Activated CD8-positive, alpha-beta memory T cell treated with anti-CD3 and anti-CD28 coated beads for 48 hours (primary cell): ENCODE results near the gene KCNK16.

ENCODE experiments used
- DNase-seq, 3 experiments: peaks; one replicate each; pipeline ENCODE4 v3.0.0-alpha.2; 2020; ENCODE audit warnings: low read depth in 2 of 3, low spot score in 2 of 3

KCNK16 gene

GRCh38 chr6:39281312-39281980 lies 41.1 kb downstream of the KCNK16 start:
- DNase-seq, result no peak

DNA sequence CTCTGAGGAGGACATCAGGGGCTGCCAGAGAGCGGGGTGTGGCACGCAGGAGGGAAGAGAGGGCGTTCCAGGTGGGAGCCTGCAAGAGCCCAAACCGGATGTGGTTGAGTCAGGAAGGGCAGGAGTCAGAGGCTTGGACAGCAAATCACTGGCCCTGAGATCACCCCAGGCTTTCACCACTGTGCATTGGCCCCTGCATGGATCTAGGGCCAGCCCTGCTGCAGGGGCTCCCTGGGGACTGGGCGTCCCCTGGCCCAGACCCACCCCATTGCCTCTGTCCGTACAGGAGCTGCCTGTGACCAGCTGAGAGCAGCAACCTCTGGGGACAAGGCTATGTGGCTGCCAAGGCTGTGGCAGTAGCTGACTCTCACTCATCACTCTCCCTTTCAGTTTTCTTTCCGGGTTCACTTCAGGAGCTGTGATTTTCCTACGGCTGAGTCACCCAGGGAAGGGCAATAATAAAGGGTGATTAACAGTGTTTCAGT lies 42.2 kb downstream of the KCNK16 start:
- no peak for DNase-seq

DNA sequence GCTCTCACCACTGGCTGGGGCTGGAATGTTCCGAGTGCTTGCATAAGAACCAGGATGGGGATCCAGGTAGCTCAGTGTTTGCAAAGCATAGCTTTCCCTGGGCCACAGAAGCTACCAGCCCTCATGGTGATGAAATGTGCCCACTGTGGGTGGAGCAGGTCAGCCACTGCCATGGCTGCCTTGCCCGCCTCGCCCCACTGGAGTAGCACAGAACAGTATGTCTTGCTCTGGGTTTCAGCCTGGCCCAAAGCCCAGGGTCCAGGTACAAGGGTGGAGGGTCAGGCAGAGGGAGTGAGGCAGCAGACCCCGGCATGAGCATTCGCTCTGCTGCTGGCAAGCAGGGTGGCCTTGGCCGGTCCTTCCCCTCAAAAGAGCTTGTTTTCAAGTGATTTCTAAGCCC lies 43.0 kb downstream of the KCNK16 start:
- no peak for DNase-seq

DNA sequence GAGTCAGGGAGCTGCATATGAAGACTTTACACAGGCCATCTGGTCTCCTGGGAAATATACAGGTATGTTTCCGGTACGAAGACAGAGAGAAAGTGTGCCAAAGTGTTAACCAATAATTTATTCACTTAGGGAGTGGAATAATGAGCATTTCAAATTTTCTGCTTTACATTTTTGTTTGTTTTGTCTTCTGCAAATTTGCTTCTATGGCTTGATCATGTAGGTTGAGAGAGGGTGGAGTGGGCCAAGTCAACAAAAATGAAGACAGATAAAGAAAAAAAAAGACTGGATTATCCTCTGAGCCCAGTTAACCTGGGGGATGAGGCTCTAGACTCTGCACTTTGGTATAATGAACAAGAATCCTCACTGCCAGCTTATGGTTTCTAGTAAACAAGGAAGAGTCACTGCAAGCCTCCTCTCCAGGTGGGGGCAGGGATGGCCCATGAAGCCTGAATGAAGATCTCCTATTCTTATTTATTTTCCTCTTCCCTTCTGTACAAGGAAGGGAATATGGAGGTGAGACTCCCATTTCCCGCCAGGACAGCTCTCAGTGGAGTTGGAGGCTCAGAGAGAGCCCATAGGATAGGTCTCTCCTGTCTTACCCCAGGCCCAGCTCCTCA lies 46.0 kb downstream of the KCNK16 start:
- no peak for DNase-seq

DNA sequence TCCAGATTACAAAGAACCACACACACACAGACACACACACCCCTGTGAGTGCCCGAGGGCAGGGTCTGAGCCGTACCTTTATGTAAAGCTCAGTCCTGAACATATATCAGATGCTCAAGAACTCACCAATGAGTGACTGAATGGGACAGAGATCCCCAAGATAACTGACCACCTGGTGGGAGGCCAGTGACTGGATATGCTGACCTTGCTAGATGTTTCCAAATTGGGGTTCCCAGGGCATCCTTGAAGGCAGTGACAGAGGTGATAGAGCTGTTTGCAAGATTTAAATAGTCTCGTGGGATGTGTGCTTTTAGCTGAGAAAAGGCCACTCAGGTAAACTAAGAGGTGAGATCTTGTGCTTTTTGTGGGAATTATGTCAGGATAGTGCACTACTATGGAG lies 47.6 kb downstream of the KCNK16 start:
- DNase-seq, result no peak

DNA sequence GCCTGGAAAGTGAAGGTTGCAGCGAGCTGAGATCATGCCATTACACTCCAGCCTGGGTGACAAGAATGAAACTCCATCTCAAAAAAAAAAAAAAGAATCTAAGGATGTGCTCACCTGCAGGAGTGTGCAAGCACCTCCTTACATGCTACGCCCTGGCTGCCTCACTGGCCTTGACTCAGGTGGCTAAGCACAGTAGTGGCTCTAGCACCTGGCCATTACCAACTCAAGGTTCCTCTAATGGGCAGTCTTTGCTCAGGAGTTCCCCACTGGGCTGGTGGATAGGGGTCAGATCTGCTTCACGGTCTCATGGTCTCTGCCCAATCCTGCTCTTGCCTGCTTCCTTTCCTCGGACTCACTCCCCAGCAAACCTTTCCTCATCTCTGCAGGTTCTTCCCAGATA lies 48.0 kb downstream of the KCNK16 start:
- DNase-seq, result no peak

DNA sequence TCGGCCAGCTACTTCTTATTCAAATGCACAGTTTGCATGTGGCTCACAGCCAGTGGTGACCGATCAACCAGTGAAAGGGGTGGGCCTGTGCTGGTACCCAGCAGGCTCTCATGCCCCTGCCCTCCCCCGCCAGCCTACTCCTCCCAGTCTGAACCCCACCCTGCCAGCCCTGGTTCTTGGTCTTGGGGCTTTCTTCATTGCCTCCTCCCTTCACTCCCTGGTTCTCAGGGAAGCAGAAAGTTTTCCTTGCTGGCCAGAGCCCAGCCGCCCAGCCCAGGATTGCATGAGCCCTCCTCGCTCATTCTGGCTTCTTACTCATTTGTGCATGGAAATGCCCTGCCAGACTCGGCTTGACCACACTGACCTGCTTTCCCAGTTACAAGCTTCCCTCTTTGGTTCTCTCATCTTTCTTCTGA lies 49.1 kb downstream of the KCNK16 start:
- no peak for DNase-seq

DNA sequence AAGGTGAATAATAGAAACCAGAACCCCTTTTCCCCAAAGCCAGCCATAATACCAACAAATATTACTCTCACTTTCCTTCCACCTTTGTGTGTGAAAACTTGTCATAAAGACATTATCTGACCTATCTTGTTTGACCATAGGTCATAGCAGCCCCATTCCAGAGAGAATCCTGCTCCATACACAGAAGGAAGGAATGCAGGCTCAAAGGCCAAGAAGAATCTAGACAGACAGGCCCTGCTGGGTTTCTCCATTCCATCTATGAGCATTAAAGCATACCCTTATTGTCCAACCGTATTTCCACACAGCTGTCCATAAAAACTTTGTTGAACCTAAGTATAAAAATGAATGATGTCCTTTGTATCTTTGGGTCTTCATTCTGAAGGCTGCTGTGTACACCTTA lies 52.5 kb downstream of the KCNK16 start:
- no peak for DNase-seq

- DNase-seq, result no peak
Observed at GRCh38 chr6:39268721-39269120, 53.8 kb downstream of the KCNK16 start.

- no peak for DNase-seq
Observed at GRCh38 chr6:39268171-39268570, 54.3 kb downstream of the KCNK16 start.

DNA sequence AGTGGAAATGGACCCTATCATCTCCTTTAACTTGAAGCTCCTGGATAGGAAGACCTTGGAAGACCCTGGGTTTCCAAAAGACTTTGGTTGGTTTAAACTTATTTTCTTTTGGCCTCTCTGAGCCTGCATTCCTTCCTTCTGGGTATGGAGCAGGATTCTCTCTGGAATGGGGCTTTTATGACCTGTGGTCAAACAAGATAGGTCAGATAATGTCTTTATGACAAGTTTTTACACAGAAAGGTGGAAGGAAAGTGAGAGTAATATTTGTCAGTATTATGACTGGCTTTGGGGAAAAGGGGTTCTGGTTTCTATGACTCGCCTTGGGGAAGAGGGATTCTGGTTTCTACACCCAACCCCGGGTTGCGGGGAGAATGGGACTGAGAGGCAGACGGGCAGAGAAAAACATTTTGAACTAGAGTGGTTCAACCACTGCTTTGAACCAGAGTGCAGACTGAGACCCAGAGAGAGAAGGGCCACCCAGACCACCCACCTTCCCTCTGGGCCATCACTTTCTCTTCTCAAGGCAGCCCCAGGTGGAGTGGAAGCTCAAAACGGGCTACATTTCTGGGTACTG lies 55.6 kb downstream of the KCNK16 start:
- DNase-seq, result peak in 1 of 3 experiments; percentile 2

GRCh38 chr6:39266375-39266774 lies 56.1 kb downstream of the KCNK16 start:
- no peak for DNase-seq
